Measurements from ENCODE around the gene RNF123. TPM values are rescaled to one million over a fixed set of nuclear protein-coding genes. Genes with fewer than 3 reads are reported as not detected.

RNF123 gene
- total RNA-seq, 1 experiment from 2014 or later = 46.7 TPM

- H3K4me3 ChIP-seq = no peak overlapping the region
- ChIA-PET POLR2A (ENCODE audit: unreplicated experiment) (no interaction called here), CTCF (no interaction called here)
- H2AFZ ChIP-seq = no peak overlapping the region
- no peaks in the 10 kb centered on the region for H3K36me3 ChIP-seq (ENCODE audit: low read depth)
- no peak overlapping the region for H3K27ac ChIP-seq
- no peak for DNase-seq
- BruUV-seq (replicated peaks) = no TSS peak
- no peaks in the 10 kb centered on the region for H3K27me3 ChIP-seq (ENCODE audit: insufficient read depth, low read depth)
- H3K79me2 ChIP-seq (ENCODE audit: low read depth) = peaks cover 14% of the 10 kb centered on the region
- peaks cover 10% of the 10 kb centered on the region for H3F3A ChIP-seq (ENCODE audit: insufficient read depth, low read depth)
- intact Hi-C loops (cut with micrococcal nuclease; ENCODE audit: unreplicated experiment) = no loop called here
- H3K4me1 ChIP-seq (replicated peaks; ENCODE audit: insufficient read depth) = peaks cover 8% of the 10 kb centered on the region
- H3K9me3 ChIP-seq (ENCODE audit: insufficient read depth, low read depth) = no peaks in the 10 kb centered on the region
- H3K4me2 ChIP-seq = no peak overlapping the region
- TF ChIP-seq CTCF (conservative IDR thresholded peaks at IDR 0.05) (no peak), EZH2 (IDR thresholded peaks at IDR 0.05; ENCODE audit: low read depth) (no peak)
- no peaks in the 10 kb centered on the region for H3K9me2 ChIP-seq (ENCODE audit: insufficient read depth)
- H4K20me1 ChIP-seq (ENCODE audit: insufficient read depth) = peaks cover 9% of the 10 kb centered on the region
These were observed 60.7 kb downstream of the RNF123 start for GRCh38 chr3:49750056-49750455.

- peaks cover 9% of the 10 kb centered on the region; the same call in 1 of the 2 replicates for H3F3A ChIP-seq (ENCODE audit: insufficient read depth, low read depth)
- BruUV-seq (replicated peaks) = no TSS peak
- H3K4me3 ChIP-seq = no peak overlapping the region
- TF ChIP-seq CTCF (conservative IDR thresholded peaks at IDR 0.05) (no peak), EZH2 (IDR thresholded peaks at IDR 0.05; ENCODE audit: low read depth) (no peak)
- no peak overlapping the region for H2AFZ ChIP-seq
- no peak overlapping the region for H3K4me2 ChIP-seq
- no peaks in the 10 kb centered on the region for H3K36me3 ChIP-seq (ENCODE audit: low read depth)
- no peaks in the 10 kb centered on the region for H3K9me3 ChIP-seq (ENCODE audit: insufficient read depth, low read depth)
- intact Hi-C loops (cut with micrococcal nuclease; ENCODE audit: unreplicated experiment) = no loop called here
- no peak overlapping the region for H3K27ac ChIP-seq
- CTCF ChIA-PET = no interaction called here
- no peaks in the 10 kb centered on the region for H3K9me2 ChIP-seq (ENCODE audit: insufficient read depth)
- H3K79me2 ChIP-seq (ENCODE audit: low read depth) = peaks cover 24% of the 10 kb centered on the region; the same call in 1 of the 2 replicates
- H3K4me1 ChIP-seq (replicated peaks; ENCODE audit: insufficient read depth) = no peaks in the 10 kb centered on the region; the same call in 1 of the 2 replicates
- POLR2A ChIA-PET (ENCODE audit: unreplicated experiment) = no interaction called here
- H3K27me3 ChIP-seq (ENCODE audit: insufficient read depth, low read depth) = no peaks in the 10 kb centered on the region
- peaks cover 4% of the 10 kb centered on the region; the same call in 1 of the 2 replicates for H4K20me1 ChIP-seq (ENCODE audit: insufficient read depth)
- DNase-seq = no peak
These were observed 62.1 kb downstream of the RNF123 start for GRCh38 chr3:49751501-49751900.

DNA sequence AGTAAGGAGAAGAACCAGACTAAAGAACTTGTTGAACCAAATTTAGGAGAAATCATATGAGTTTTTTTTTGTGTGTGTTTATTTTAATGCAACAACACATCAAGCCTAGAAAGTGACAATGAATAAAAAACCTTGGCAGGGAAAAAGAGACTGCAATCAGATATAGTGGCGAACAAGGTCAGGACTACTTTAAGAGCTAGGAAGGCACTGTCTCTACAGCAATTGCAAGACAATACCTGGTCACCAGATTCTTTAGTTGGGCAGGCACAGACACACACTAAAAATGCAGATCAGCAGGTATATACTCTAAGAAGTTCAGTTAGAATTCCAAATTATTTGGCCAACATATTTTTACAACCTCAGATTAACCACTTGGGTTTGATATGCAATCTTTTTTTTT, 65.2 kb downstream of the RNF123 start:
- CTCF ChIA-PET = no interaction called here
- H3K36me3 ChIP-seq (ENCODE audit: low read depth) = no peaks in the 10 kb centered on the region
- H3K4me1 ChIP-seq (replicated peaks; ENCODE audit: insufficient read depth) = no peaks in the 10 kb centered on the region
- H3K79me2 ChIP-seq (ENCODE audit: low read depth) = peaks cover 30% of the 10 kb centered on the region
- no peak overlapping the region for H3K4me3 ChIP-seq
- no peak overlapping the region for H2AFZ ChIP-seq
- no peak overlapping the region for H3K27ac ChIP-seq
- peaks cover 4% of the 10 kb centered on the region; the same call in 1 of the 2 replicates for H4K20me1 ChIP-seq (ENCODE audit: insufficient read depth)
- BruUV-seq (replicated peaks) = no TSS peak
- H3F3A ChIP-seq (ENCODE audit: insufficient read depth, low read depth) = no peaks in the 10 kb centered on the region
- no peak overlapping the region for H3K4me2 ChIP-seq
- no peaks in the 10 kb centered on the region for H3K9me3 ChIP-seq (ENCODE audit: insufficient read depth, low read depth)
- intact Hi-C loops (cut with micrococcal nuclease; ENCODE audit: unreplicated experiment) = no loop called here
- no peaks in the 10 kb centered on the region for H3K27me3 ChIP-seq (ENCODE audit: insufficient read depth, low read depth)
- no peak for TF ChIP-seq CTCF (conservative IDR thresholded peaks at IDR 0.05)
- TF ChIP-seq EZH2 (IDR thresholded peaks at IDR 0.05; ENCODE audit: low read depth) = no peak
- no peaks in the 10 kb centered on the region for H3K9me2 ChIP-seq (ENCODE audit: insufficient read depth)
- POLR2A ChIA-PET (ENCODE audit: unreplicated experiment) = no interaction called here
- DNase-seq = no peak
